Measurements from ENCODE around the gene STARD13.

Gene STARD13

DNA sequence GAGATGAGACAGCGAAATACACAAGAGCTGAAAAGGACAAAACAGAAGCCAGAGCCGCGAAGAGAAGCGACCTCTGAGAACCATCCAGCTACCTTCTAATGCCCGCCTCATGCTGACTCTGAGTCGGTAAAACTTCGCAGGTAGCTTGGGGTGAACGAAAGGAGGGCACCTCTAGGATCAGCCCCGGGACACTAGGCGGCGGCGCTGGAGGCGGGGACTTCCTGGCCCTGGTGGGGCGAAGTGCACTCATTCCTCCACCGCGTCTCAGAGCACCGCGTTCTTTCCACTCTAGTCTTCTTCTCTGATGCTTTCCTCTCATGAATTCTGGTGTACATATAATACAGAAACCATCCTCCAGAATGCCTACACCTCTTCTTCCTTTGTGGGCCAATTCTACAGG is 219.2 kb downstream of the STARD13 start:
- Mint-ChIP-seq H3K27ac (ENCODE audit: low read depth) (no peak overlapping the region), H3K27me3 (no peaks in the 10 kb centered on the region), H3K36me3 (ENCODE audit: insufficient read depth) (no peaks in the 10 kb centered on the region), H3K9me3 (no peaks in the 10 kb centered on the region), H3K4me1 (no peaks in the 10 kb centered on the region), H3K4me3 (no peak overlapping the region)
- no peak for DNase-seq (ENCODE audit: low spot score in 2 of 2)
- ATAC-seq (replicated peaks; ENCODE audit: extremely low read depth, poor library complexity, severe bottlenecking), result no peak

DNA sequence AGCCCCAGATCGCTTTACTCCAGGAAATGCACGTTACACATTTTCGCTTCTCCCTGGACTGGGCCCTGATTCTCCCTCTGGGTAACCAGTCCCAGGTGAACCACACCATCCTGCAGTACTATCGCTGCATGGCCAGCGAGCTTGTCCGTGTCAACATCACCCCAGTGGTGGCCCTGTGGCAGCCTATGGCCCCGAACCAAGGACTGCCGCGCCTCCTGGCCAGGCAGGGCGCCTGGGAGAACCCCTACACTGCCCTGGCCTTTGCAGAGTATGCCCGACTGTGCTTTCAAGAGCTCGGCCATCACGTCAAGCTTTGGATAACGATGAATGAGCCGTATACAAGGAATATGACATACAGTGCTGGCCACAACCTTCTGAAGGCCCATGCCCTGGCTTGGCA is 224.7 kb downstream of the STARD13 start:
- Mint-ChIP-seq H3K27me3 (no peaks in the 10 kb centered on the region), H3K27ac (ENCODE audit: low read depth) (no peak overlapping the region), H3K36me3 (ENCODE audit: insufficient read depth) (no peaks in the 10 kb centered on the region), H3K4me1 (no peaks in the 10 kb centered on the region), H3K4me3 (no peak overlapping the region), H3K9me3 (no peaks in the 10 kb centered on the region)
- DNase-seq (ENCODE audit: low spot score in 2 of 2), result no peak
- no peak for ATAC-seq (replicated peaks; ENCODE audit: extremely low read depth, poor library complexity, severe bottlenecking)

DNA sequence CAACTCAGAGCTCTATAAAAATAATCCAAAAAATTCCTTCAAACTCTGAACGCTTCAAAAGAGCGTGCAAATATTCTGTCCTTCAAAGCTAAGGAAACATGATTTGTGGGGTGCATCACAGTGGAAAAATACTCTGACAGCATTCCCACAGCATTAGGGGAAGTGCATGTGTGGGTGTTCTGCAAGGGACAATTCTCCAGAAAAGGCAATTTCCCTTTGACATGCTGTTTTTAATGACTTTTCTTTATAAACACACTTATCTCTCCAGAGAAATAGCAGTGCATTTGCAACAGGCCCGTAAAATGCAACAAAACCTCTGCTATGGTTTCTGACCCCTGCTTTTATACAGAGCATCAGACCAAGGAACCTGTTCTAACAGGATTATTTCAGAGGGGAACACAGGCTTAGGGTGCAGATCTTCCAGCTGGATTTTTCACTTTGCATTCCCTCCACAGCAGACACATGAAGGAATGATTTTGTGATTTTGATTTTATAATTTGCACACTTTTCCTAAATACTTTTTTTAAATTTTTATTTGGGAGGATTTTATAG is 226.7 kb downstream of the STARD13 start:
- no peak for ATAC-seq (replicated peaks; ENCODE audit: extremely low read depth, poor library complexity, severe bottlenecking)
- Mint-ChIP-seq H3K27ac (ENCODE audit: low read depth) (no peak overlapping the region), H3K36me3 (ENCODE audit: insufficient read depth) (no peaks in the 10 kb centered on the region), H3K4me1 (no peaks in the 10 kb centered on the region), H3K27me3 (no peaks in the 10 kb centered on the region), H3K4me3 (no peak overlapping the region), H3K9me3 (no peaks in the 10 kb centered on the region)
- no peak for DNase-seq (ENCODE audit: low spot score in 2 of 2)

DNA sequence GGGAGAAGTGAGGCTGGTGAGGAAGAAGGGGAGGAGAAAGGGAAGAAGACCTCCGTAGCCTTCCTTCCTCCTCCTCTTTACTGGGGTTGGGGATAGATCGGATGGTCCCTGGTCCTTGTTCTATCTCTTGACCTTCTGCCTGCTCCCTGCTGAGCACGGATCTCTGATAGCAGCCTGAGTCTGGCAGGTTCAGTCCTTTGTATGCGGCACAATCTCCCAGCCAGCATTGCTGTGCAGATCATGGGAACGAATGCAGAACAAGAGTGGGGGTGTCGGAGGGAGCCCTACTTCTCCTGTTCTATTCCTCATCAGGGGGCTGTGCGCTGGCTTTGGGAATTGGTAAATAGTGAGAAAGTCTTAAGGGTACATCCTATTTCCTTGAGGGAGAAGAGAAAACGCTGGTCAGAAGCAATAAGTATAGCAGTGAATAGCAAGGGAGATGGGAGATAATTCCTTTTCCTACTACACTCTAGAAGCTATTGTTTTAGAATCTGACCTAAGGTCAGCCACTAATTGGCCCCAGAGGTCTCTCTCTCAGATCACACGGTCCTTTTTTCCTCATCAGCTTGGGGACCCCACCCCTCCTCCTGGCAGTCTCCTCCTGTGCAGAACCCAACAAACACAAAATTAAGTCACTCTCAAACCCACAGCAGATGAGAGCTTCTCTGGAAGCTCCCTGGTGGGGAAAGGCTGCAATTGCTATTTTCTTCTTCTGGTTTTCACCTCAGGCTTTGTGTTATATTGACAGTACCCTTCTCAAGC is 228.4 kb downstream of the STARD13 start:
- Mint-ChIP-seq H3K27me3 (no peaks in the 10 kb centered on the region), H3K36me3 (ENCODE audit: insufficient read depth) (no peaks in the 10 kb centered on the region), H3K4me3 (no peak overlapping the region), H3K9me3 (no peaks in the 10 kb centered on the region), H3K27ac (ENCODE audit: low read depth) (no peak overlapping the region), H3K4me1 (no peaks in the 10 kb centered on the region)
- no peak for DNase-seq (ENCODE audit: low spot score in 2 of 2)
- no peak for ATAC-seq (replicated peaks; ENCODE audit: extremely low read depth, poor library complexity, severe bottlenecking)

DNA sequence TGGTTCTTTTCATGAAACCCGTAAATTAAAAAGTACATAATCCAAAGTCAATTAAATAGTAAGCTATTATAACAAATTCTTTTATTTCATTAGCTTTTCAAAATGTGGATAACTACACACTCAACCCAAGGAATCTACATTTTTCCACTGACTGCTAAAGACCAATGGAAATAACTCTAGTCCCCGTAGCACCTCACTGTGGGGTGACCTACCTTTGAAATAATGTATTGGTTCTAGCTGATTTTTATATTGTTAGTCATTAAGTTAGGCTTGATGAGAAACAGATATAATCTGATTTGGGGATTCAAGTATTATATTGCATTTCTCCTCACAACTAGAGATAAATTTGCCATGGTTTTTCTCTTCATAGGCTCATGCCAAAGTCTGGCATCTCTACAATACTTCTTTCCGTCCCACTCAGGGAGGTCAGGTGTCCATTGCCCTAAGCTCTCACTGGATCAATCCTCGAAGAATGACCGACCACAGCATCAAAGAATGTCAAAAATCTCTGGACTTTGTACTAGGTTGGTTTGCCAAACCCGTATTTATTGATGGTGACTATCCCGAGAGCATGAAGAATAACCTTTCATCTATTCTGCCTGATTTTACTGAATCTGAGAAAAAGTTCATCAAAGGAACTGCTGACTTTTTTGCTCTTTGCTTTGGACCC is 232.0 kb downstream of the STARD13 start:
- ATAC-seq (replicated peaks; ENCODE audit: extremely low read depth, poor library complexity, severe bottlenecking), result no peak
- Mint-ChIP-seq H3K9me3 (no peaks in the 10 kb centered on the region), H3K36me3 (ENCODE audit: insufficient read depth) (no peaks in the 10 kb centered on the region), H3K4me3 (no peak overlapping the region), H3K27ac (ENCODE audit: low read depth) (no peak overlapping the region), H3K4me1 (no peaks in the 10 kb centered on the region), H3K27me3 (peaks cover 24% of the 10 kb centered on the region)
- no peak for DNase-seq (ENCODE audit: low spot score in 2 of 2)

All from central memory CD8-positive, alpha-beta T cell (primary cell).